ENCODE measurements around the gene CHRNA10.

- TF ChIP-seq GATA2 (IDR thresholded peaks at IDR 0.05; ENCODE audit: low read depth, low read length) (no peak), GATA3 (IDR thresholded peaks at IDR 0.05; ENCODE audit: low read depth, low read length) (no peak)
Observed at GRCh38 chr11:3638513-3638912, 32.7 kb downstream of the CHRNA10 start.

All from SH-SY5Y (cell line).